Measurements from ENCODE around the gene ACOT11. TPM values are rescaled to one million over a fixed set of nuclear protein-coding genes. Genes with fewer than 3 reads are reported as not detected.

ACOT11 gene
- total RNA-seq, 4 donors from 2014 or later: 27.1 to 93.0 (median 70.5) TPM

DNA sequence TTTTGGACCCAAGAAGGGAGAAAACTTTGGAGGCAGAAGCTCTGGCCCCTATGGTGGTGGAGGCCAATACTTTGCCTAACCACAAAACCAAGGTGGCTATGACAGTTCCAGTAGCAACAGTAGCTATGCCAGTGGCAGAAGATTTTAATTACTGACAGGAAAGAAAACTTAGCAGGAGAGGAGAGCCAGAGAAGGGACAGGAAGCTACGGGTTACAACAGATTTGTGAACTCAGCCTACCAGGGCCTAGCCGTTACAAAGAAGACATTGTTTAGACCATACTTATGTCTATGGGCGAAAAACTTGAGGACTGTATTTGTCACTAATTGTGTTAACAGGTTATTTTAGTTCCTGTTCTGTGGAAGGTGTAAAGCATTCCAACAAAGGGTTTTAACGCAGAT lies 10.4 kb upstream of the ACOT11 start:
- H3K4me1 ChIP-seq: peaks cover 5 to 11% of the 10 kb centered on the region in 2 donors
- H3K27me3 ChIP-seq: no peaks in the 10 kb centered on the region
- intact Hi-C loops (cut with DNase I): no loop called here
- DNase-seq: no peak
- no peak overlapping the region for H3K27ac ChIP-seq
- no peak overlapping the region for H3K4me3 ChIP-seq (replicated peaks in 1 of 3)
- no peak for TF ChIP-seq POLR2A (IDR thresholded peaks at IDR 0.05)
- TF ChIP-seq, protein P1, sequence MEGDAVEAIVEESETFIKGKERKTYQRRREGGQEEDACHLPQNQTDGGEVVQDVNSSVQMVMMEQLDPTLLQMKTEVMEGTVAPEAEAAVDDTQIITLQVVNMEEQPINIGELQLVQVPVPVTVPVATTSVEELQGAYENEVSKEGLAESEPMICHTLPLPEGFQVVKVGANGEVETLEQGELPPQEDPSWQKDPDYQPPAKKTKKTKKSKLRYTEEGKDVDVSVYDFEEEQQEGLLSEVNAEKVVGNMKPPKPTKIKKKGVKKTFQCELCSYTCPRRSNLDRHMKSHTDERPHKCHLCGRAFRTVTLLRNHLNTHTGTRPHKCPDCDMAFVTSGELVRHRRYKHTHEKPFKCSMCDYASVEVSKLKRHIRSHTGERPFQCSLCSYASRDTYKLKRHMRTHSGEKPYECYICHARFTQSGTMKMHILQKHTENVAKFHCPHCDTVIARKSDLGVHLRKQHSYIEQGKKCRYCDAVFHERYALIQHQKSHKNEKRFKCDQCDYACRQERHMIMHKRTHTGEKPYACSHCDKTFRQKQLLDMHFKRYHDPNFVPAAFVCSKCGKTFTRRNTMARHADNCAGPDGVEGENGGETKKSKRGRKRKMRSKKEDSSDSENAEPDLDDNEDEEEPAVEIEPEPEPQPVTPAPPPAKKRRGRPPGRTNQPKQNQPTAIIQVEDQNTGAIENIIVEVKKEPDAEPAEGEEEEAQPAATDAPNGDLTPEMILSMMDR (IDR thresholded peaks at IDR 0.05): no peak
- 71 to 81% methylated on average over 4 of the region's 4 CpGs for WGBS, 2 donors
- H3K9me3 ChIP-seq: no peaks in the 10 kb centered on the region
- H3K36me3 ChIP-seq: no peaks in the 10 kb centered on the region

DNA sequence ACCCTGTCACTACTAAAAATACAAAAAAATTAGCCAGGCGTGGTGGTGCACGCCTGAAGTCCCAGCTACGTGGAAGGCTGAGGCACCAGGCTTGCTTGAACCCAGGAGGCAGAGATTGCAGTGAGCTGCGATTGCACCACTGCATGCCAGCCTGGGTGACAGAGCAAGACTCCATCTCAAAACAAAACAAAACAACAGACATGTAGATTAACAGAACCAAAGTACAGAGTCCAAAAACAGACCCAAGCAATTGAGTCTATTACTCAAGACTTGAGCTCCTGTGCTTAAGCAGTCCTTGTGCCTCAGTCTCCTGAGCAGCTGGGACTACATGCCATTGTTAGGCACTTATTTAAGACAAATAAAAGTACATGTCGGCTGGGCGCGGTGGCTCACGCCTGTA lies 9.5 kb upstream of the ACOT11 start:
- no peak for DNase-seq
- Histone ChIP-seq H3K4me1 (peaks cover 5 to 14% of the 10 kb centered on the region in 2 donors), H3K36me3 (no peaks in the 10 kb centered on the region), H3K4me3 (replicated peaks in 1 of 3) (no peak overlapping the region), H3K27me3 (no peaks in the 10 kb centered on the region), H3K9me3 (no peaks in the 10 kb centered on the region), H3K27ac (no peak overlapping the region)
- no peak for TF ChIP-seq POLR2A (IDR thresholded peaks at IDR 0.05)
- TF ChIP-seq, protein P1 (IDR thresholded peaks at IDR 0.05): no peak
- 90 to 91% methylated on average over 8 of the region's 8 CpGs for WGBS, 2 donors
- intact Hi-C loops (cut with DNase I): no loop called here

GRCh38 chr1:54540582-54541295 lies 7.3 kb upstream of the ACOT11 start:
- Histone ChIP-seq H3K9me3 (no peaks in the 10 kb centered on the region), H3K4me1 (peaks cover 5 to 14% of the 10 kb centered on the region in 2 donors), H3K4me3 (replicated peaks in 1 of 3) (no peak overlapping the region), H3K27me3 (no peaks in the 10 kb centered on the region), H3K27ac (no peak overlapping the region), H3K36me3 (no peaks in the 10 kb centered on the region)
- no peak for DNase-seq
- no peak for TF ChIP-seq POLR2A (IDR thresholded peaks at IDR 0.05)
- TF ChIP-seq, protein P1 (IDR thresholded peaks at IDR 0.05): no peak
- intact Hi-C loops (cut with DNase I): no loop called here
- 87 to 94% methylated on average over 8 to 10 of the region's 10 CpGs for WGBS, 2 donors

- TF ChIP-seq, protein P1 (IDR thresholded peaks at IDR 0.05): no peak
- peak in 1 of 2 donors; percentile 13 for TF ChIP-seq POLR2A (IDR thresholded peaks at IDR 0.05)
These were observed 5.7 kb upstream of the ACOT11 start for GRCh38 chr1:54542120-54542961.

More at GRCh38 chr1:54542120-54542961, 5.7 kb upstream of the ACOT11 start:
- H3K36me3 ChIP-seq: no peaks in the 10 kb centered on the region
- intact Hi-C loops (cut with DNase I): no loop called here
- 5 to 10% methylated on average over 10 to 33 of the region's 61 CpGs for WGBS, 2 donors
- H3K4me3 ChIP-seq (replicated peaks in 1 of 3): peak overlapping the region in 1 of 3 donors; percentile 39
- peak overlapping the region in 1 of 3 donors; percentile 33 for H3K27ac ChIP-seq
- DNase-seq: peak; percentile 65 to 82
- H3K4me1 ChIP-seq: peaks cover 7 to 17% of the 10 kb centered on the region in 2 donors
- H3K9me3 ChIP-seq: no peaks in the 10 kb centered on the region
- H3K27me3 ChIP-seq: no peaks in the 10 kb centered on the region

All from thyroid gland (tissue), 4 donors.